Measurements from ENCODE around the gene FOXP1.

FOXP1 gene

DNA sequence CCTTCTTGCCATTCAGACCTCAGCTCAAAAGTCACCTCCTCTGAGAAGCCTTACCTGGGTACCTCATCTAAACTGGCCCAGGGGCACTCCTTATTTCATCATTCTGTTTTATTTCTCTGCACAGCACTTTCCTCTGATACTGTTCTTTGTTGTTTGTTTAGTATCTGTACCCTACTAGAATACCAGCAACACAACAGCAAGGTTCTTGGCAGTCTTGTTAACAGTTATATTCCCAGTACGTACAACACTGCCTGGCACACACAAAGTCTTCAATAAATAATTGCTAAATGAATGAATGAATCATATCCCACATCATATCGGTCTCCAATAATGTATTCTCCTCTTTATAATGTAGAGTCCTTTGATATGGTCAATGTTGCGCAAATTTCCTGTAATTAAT lies 188.1 kb downstream of the FOXP1 start:
- no peak for DNase-seq
- Histone ChIP-seq H3K9me3 (ENCODE audit: severe bottlenecking) (no peaks in the 10 kb centered on the region), H3K36me3 (no peaks in the 10 kb centered on the region), H3K27me3 (ENCODE audit: insufficient read depth, low read depth, severe bottlenecking) (no peaks in the 10 kb centered on the region), H3K4me3 (ENCODE audit: low read depth, low read length) (no peak overlapping the region), H3K27ac (no peak overlapping the region)
- TF ChIP-seq, protein P1, sequence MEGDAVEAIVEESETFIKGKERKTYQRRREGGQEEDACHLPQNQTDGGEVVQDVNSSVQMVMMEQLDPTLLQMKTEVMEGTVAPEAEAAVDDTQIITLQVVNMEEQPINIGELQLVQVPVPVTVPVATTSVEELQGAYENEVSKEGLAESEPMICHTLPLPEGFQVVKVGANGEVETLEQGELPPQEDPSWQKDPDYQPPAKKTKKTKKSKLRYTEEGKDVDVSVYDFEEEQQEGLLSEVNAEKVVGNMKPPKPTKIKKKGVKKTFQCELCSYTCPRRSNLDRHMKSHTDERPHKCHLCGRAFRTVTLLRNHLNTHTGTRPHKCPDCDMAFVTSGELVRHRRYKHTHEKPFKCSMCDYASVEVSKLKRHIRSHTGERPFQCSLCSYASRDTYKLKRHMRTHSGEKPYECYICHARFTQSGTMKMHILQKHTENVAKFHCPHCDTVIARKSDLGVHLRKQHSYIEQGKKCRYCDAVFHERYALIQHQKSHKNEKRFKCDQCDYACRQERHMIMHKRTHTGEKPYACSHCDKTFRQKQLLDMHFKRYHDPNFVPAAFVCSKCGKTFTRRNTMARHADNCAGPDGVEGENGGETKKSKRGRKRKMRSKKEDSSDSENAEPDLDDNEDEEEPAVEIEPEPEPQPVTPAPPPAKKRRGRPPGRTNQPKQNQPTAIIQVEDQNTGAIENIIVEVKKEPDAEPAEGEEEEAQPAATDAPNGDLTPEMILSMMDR (IDR thresholded peaks at IDR 0.05; ENCODE audit: low read depth, low read length), result no peak

DNA sequence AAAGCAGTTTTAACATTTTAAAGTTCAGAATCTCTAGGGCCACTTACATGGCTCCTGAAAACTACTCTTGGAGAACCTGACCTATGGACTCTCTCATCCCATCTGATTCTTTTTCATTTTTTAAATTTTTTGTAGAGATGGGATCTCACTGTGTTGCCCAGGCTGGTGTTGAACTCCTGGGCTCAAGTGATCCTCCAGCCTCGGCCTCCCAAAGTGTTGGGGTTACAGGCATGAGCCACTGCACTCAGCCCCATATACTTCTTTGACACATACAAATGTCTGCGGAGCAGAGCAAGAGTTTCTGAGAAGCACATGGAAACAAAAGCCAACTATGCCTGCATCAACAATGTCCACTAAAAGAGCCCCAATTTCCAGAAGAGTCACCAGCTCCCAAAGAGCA lies 189.8 kb downstream of the FOXP1 start:
- DNase-seq, result no peak
- H3K36me3 ChIP-seq, result no peaks in the 10 kb centered on the region
- H3K27me3 ChIP-seq (ENCODE audit: insufficient read depth, low read depth, severe bottlenecking), result no peaks in the 10 kb centered on the region
- H3K9me3 ChIP-seq (ENCODE audit: severe bottlenecking), result no peaks in the 10 kb centered on the region
- no peak overlapping the region for H3K4me3 ChIP-seq (ENCODE audit: low read depth, low read length)
- H3K27ac ChIP-seq, result no peak overlapping the region
- TF ChIP-seq, protein P1 (IDR thresholded peaks at IDR 0.05; ENCODE audit: low read depth, low read length), result no peak

DNA sequence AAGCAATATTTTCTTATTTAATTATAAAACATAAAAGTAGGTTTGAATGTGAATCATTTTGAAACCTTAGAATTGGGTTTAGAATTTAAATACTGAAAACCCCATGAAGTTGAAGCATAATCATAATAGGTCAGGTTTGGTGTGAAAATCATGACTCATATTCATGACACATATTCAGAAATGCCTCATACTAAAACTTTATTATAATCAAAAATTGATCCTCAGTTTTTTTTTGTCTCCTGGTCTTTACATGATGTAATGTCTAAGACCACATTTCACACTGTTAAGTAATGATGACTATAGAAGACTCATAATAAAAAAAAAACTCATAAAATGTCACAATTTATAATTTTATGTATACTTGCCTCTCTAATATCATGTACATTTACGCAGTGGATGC lies 190.4 kb downstream of the FOXP1 start:
- no peak overlapping the region for H3K27ac ChIP-seq
- no peak for DNase-seq
- TF ChIP-seq, protein P1 (IDR thresholded peaks at IDR 0.05; ENCODE audit: low read depth, low read length), result no peak
- no peak overlapping the region for H3K4me3 ChIP-seq (ENCODE audit: low read depth, low read length)
- H3K27me3 ChIP-seq (ENCODE audit: insufficient read depth, low read depth, severe bottlenecking), result no peaks in the 10 kb centered on the region
- no peaks in the 10 kb centered on the region for H3K9me3 ChIP-seq (ENCODE audit: severe bottlenecking)
- no peaks in the 10 kb centered on the region for H3K36me3 ChIP-seq

DNA sequence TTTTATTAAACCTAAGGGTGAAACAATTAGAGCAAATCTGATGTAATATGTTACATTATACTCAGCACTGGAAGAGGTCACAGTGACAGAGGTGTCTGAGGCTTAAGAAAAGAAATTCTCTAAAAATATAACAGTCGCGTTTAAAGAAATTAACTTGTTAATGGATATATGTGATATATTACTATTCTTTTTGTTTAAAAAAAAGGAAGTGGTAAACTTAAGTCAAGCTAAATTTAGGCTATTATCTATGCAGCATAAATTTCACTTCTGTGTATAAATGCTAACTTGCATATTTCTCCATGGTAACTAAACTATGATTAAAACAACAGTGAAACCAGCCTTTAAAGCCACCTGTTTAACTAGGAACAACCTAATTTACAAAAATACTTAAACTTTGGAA lies 191.3 kb downstream of the FOXP1 start:
- H3K9me3 ChIP-seq (ENCODE audit: severe bottlenecking), result no peaks in the 10 kb centered on the region
- no peak overlapping the region for H3K4me3 ChIP-seq (ENCODE audit: low read depth, low read length)
- no peaks in the 10 kb centered on the region for H3K27me3 ChIP-seq (ENCODE audit: insufficient read depth, low read depth, severe bottlenecking)
- DNase-seq, result no peak
- TF ChIP-seq, protein P1 (IDR thresholded peaks at IDR 0.05; ENCODE audit: low read depth, low read length), result no peak
- no peak overlapping the region for H3K27ac ChIP-seq
- no peaks in the 10 kb centered on the region for H3K36me3 ChIP-seq

DNA sequence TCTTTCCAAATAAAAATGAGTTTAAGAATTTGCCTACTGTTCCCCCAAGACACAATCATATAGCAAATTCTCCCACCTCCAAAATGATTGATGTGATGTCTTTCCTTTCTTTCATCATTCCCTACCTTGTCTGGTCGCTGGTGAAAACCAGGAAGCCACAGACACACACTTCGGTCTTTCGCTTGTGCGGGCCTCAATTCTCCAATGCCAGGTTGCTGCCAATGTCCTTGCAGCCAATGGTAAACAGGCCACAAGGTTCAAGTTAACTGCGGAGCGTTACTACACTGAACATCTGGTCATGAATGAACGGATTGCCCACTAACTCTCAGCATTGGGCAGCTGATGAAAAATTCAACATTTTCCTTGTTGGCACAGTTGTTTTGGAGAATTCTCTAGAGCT lies 192.2 kb downstream of the FOXP1 start:
- Histone ChIP-seq H3K9me3 (ENCODE audit: severe bottlenecking) (no peaks in the 10 kb centered on the region), H3K27ac (no peak overlapping the region), H3K4me3 (ENCODE audit: low read depth, low read length) (no peak overlapping the region), H3K27me3 (ENCODE audit: insufficient read depth, low read depth, severe bottlenecking) (no peaks in the 10 kb centered on the region), H3K36me3 (no peaks in the 10 kb centered on the region)
- no peak for DNase-seq
- TF ChIP-seq, protein P1 (IDR thresholded peaks at IDR 0.05; ENCODE audit: low read depth, low read length), result no peak

DNA sequence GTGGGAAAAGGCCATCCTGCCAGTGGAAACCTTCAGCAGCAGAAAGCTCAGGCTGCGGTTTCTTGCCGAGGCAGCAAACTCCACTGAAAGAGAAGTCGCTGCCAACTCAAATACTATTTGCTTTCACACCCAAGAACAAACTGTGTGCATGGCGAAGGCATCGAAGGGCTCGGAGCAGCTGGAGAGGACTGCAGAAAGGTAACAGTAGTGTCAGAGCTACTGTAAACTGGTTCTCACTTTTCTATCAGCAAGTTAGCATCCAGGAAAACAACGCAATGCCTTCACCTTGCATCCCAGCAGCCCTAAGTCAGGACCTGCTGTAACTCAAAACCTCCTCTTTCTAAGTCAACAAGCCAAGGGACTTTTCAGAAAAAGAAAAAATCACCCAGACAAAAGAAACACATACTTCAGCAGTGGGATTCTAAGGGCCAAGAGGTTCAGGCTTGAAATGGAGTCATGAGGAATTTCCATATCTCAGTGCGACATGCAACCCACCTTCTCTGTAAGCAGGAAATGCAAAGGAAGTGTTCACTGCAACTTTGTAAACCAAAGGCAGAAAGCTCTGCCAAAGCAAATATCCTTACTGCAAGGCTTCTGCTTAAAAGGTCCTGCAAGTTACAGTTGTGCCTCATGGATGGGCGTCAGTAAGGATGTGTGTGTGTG lies 193.5 kb downstream of the FOXP1 start:
- Histone ChIP-seq H3K36me3 (no peaks in the 10 kb centered on the region), H3K9me3 (ENCODE audit: severe bottlenecking) (no peaks in the 10 kb centered on the region), H3K4me3 (ENCODE audit: low read depth, low read length) (no peak overlapping the region), H3K27me3 (ENCODE audit: insufficient read depth, low read depth, severe bottlenecking) (no peaks in the 10 kb centered on the region), H3K27ac (no peak overlapping the region)
- TF ChIP-seq, protein P1 (IDR thresholded peaks at IDR 0.05; ENCODE audit: low read depth, low read length), result no peak
- no peak for DNase-seq

Measured in WERI-Rb-1 (cell line).